ENCODE data around the gene EAF1.
"Not testable (repeated sequence)": the region's sequence is repeated elsewhere in the genome, so short reads cannot be mapped to it uniquely, and the experiment has no call there.

The EAF1 gene

GRCh38 chr3:15405448-15406050, 21.8 kb upstream of the EAF1 start:
- Histone ChIP-seq H2AFZ (ENCODE audit: low read length, unreplicated experiment) (no peak overlapping the region), H3K36me3 (ENCODE audit: insufficient read depth, low read length) (no peaks in the 10 kb centered on the region), H3K79me2 (ENCODE audit: control insufficient read depth, insufficient read depth, low read length, unreplicated experiment) (no peaks in the 10 kb centered on the region), H3K4me3 (ENCODE audit: low read depth, low read length) (no peak overlapping the region), H3K27ac (ENCODE audit: low read depth, low read length) (no peak overlapping the region), H3K27me3 (ENCODE audit: insufficient read depth, low read length) (no peaks in the 10 kb centered on the region), H3K4me1 (ENCODE audit: control insufficient read depth, insufficient read depth, low read length, unreplicated experiment) (peaks cover 5% of the 10 kb centered on the region)

- Histone ChIP-seq H3K79me2 (ENCODE audit: control insufficient read depth, insufficient read depth, low read length, unreplicated experiment) (no peaks in the 10 kb centered on the region), H3K4me3 (ENCODE audit: low read depth, low read length) (no peak overlapping the region), H3K36me3 (ENCODE audit: insufficient read depth, low read length) (peaks cover 6% of the 10 kb centered on the region; the same call in 1 of the 2 replicates), H3K4me1 (ENCODE audit: control insufficient read depth, insufficient read depth, low read length, unreplicated experiment) (peaks cover 5% of the 10 kb centered on the region), H2AFZ (ENCODE audit: low read length, unreplicated experiment) (no peak overlapping the region), H3K27ac (ENCODE audit: low read depth, low read length) (peak overlapping the region; percentile 27; the same call in 1 of the 2 replicates), H3K27me3 (ENCODE audit: insufficient read depth, low read length) (no peaks in the 10 kb centered on the region)
Measured at GRCh38 chr3:15409239-15409638, 18.2 kb upstream of the EAF1 start.

GRCh38 chr3:15409774-15410173, 17.6 kb upstream of the EAF1 start:
- peak overlapping the region; percentile 20; the same call in 1 of the 2 replicates for H3K27ac ChIP-seq (ENCODE audit: low read depth, low read length)
- H3K36me3 ChIP-seq (ENCODE audit: insufficient read depth, low read length) = peaks cover 7% of the 10 kb centered on the region; the same call in 1 of the 2 replicates
- H3K4me3 ChIP-seq (ENCODE audit: low read depth, low read length) = no peak overlapping the region
- H3K79me2 ChIP-seq (ENCODE audit: control insufficient read depth, insufficient read depth, low read length, unreplicated experiment) = no peaks in the 10 kb centered on the region
- H3K4me1 ChIP-seq (ENCODE audit: control insufficient read depth, insufficient read depth, low read length, unreplicated experiment) = peaks cover 5% of the 10 kb centered on the region
- H2AFZ ChIP-seq (ENCODE audit: low read length, unreplicated experiment) = no peak overlapping the region
- no peaks in the 10 kb centered on the region for H3K27me3 ChIP-seq (ENCODE audit: insufficient read depth, low read length)

GRCh38 chr3:15410966-15411365, 16.4 kb upstream of the EAF1 start:
- not testable (repeated sequence) for H3K4me1 ChIP-seq (ENCODE audit: control insufficient read depth, insufficient read depth, low read length, unreplicated experiment)

GRCh38 chr3:15420871-15421270, 6.5 kb upstream of the EAF1 start:
- H3K4me3 ChIP-seq (ENCODE audit: low read depth, low read length) = no peak overlapping the region
- H3K4me1 ChIP-seq (ENCODE audit: control insufficient read depth, insufficient read depth, low read length, unreplicated experiment) = peaks cover 13% of the 10 kb centered on the region
- H3K27me3 ChIP-seq (ENCODE audit: insufficient read depth, low read length) = no peaks in the 10 kb centered on the region
- H3K79me2 ChIP-seq (ENCODE audit: control insufficient read depth, insufficient read depth, low read length, unreplicated experiment) = peaks cover 4% of the 10 kb centered on the region
- H3K36me3 ChIP-seq (ENCODE audit: insufficient read depth, low read length) = peaks cover 20% of the 10 kb centered on the region; the same call in 1 of the 2 replicates
- no peak overlapping the region for H2AFZ ChIP-seq (ENCODE audit: low read length, unreplicated experiment)
- H3K27ac ChIP-seq (ENCODE audit: low read depth, low read length) = peak overlapping the region; percentile 37; the same call in 1 of the 2 replicates

More at GRCh38 chr3:15410966-15411365, 16.4 kb upstream of the EAF1 start:
- not testable (repeated sequence) for H3K4me3 ChIP-seq (ENCODE audit: low read depth, low read length); H2AFZ ChIP-seq (ENCODE audit: low read length, unreplicated experiment); H3K27me3 ChIP-seq (ENCODE audit: insufficient read depth, low read length); H3K27ac ChIP-seq (ENCODE audit: low read depth, low read length); H3K79me2 ChIP-seq (ENCODE audit: control insufficient read depth, insufficient read depth, low read length, unreplicated experiment)
- peaks cover 11% of the 10 kb centered on the region; the same call in 1 of the 2 replicates for H3K36me3 ChIP-seq (ENCODE audit: insufficient read depth, low read length)

- Histone ChIP-seq H3K27ac (ENCODE audit: low read depth, low read length) (no peak overlapping the region; the same call in 1 of the 2 replicates), H3K79me2 (ENCODE audit: control insufficient read depth, insufficient read depth, low read length, unreplicated experiment) (peaks cover 52% of the 10 kb centered on the region)
Measured at GRCh38 chr3:15426579-15427118, 749 bp upstream of the EAF1 start.

GRCh38 chr3:15427981-15428380, 583 bp downstream of the EAF1 start:
- Histone ChIP-seq H2AFZ (ENCODE audit: low read length, unreplicated experiment) (peak overlapping the region; percentile 89), H3K4me1 (ENCODE audit: control insufficient read depth, insufficient read depth, low read length, unreplicated experiment) (peaks cover 12% of the 10 kb centered on the region), H3K79me2 (ENCODE audit: control insufficient read depth, insufficient read depth, low read length, unreplicated experiment) (peaks cover 52% of the 10 kb centered on the region), H3K4me3 (ENCODE audit: low read depth, low read length) (peak overlapping the region; percentile 93), H3K36me3 (ENCODE audit: insufficient read depth, low read length) (peaks cover 22% of the 10 kb centered on the region), H3K27me3 (ENCODE audit: insufficient read depth, low read length) (no peaks in the 10 kb centered on the region), H3K27ac (ENCODE audit: low read depth, low read length) (peak overlapping the region; percentile 60)

More at GRCh38 chr3:15426579-15427118, 749 bp upstream of the EAF1 start:
- Histone ChIP-seq H3K4me1 (ENCODE audit: control insufficient read depth, insufficient read depth, low read length, unreplicated experiment) (peaks cover 12% of the 10 kb centered on the region), H3K27me3 (ENCODE audit: insufficient read depth, low read length) (no peaks in the 10 kb centered on the region), H3K4me3 (ENCODE audit: low read depth, low read length) (peak overlapping the region; percentile 93), H2AFZ (ENCODE audit: low read length, unreplicated experiment) (peak overlapping the region; percentile 89), H3K36me3 (ENCODE audit: insufficient read depth, low read length) (peaks cover 17% of the 10 kb centered on the region; the same call in 1 of the 2 replicates)

GRCh38 chr3:15428539-15428938, 1.1 kb downstream of the EAF1 start:
- peaks cover 55% of the 10 kb centered on the region for H3K79me2 ChIP-seq (ENCODE audit: control insufficient read depth, insufficient read depth, low read length, unreplicated experiment)
- H3K27ac ChIP-seq (ENCODE audit: low read depth, low read length) = peak overlapping the region; percentile 60
- peaks cover 12% of the 10 kb centered on the region for H3K4me1 ChIP-seq (ENCODE audit: control insufficient read depth, insufficient read depth, low read length, unreplicated experiment)
- peak overlapping the region; percentile 93 for H3K4me3 ChIP-seq (ENCODE audit: low read depth, low read length)
- peaks cover 22% of the 10 kb centered on the region for H3K36me3 ChIP-seq (ENCODE audit: insufficient read depth, low read length)
- H3K27me3 ChIP-seq (ENCODE audit: insufficient read depth, low read length) = no peaks in the 10 kb centered on the region
- no peak overlapping the region for H2AFZ ChIP-seq (ENCODE audit: low read length, unreplicated experiment)

GRCh38 chr3:15429080-15429479, 1.7 kb downstream of the EAF1 start:
- Histone ChIP-seq H2AFZ (ENCODE audit: low read length, unreplicated experiment) (no peak overlapping the region), H3K4me1 (ENCODE audit: control insufficient read depth, insufficient read depth, low read length, unreplicated experiment) (peaks cover 12% of the 10 kb centered on the region), H3K36me3 (ENCODE audit: insufficient read depth, low read length) (peaks cover 24% of the 10 kb centered on the region), H3K27me3 (ENCODE audit: insufficient read depth, low read length) (no peaks in the 10 kb centered on the region), H3K79me2 (ENCODE audit: control insufficient read depth, insufficient read depth, low read length, unreplicated experiment) (peaks cover 59% of the 10 kb centered on the region), H3K4me3 (ENCODE audit: low read depth, low read length) (peak overlapping the region; percentile 93), H3K27ac (ENCODE audit: low read depth, low read length) (peak overlapping the region; percentile 11; the same call in 1 of the 2 replicates)

GRCh38 chr3:15430624-15431023, 3.2 kb downstream of the EAF1 start:
- H3K79me2 ChIP-seq (ENCODE audit: control insufficient read depth, insufficient read depth, low read length, unreplicated experiment) = peaks cover 58% of the 10 kb centered on the region

More at GRCh38 chr3:15430624-15431023, 3.2 kb downstream of the EAF1 start:
- Histone ChIP-seq H3K27me3 (ENCODE audit: insufficient read depth, low read length) (no peaks in the 10 kb centered on the region), H3K27ac (ENCODE audit: low read depth, low read length) (no peak overlapping the region), H3K4me1 (ENCODE audit: control insufficient read depth, insufficient read depth, low read length, unreplicated experiment) (peaks cover 12% of the 10 kb centered on the region), H3K36me3 (ENCODE audit: insufficient read depth, low read length) (peaks cover 24% of the 10 kb centered on the region), H2AFZ (ENCODE audit: low read length, unreplicated experiment) (no peak overlapping the region), H3K4me3 (ENCODE audit: low read depth, low read length) (no peak overlapping the region)
